Measurements from ENCODE around the gene CD38. TPM values are rescaled to one million over a fixed set of nuclear protein-coding genes. Genes with fewer than 3 reads are reported as not detected.

The CD38 gene
- total and polyA plus RNA-seq, 7 donors: 1.5 to 6.8 (median 3.7) TPM

- H3K27me3 ChIP-seq (ENCODE audit: insufficient read depth in 3 of 3, low read length in 2 of 3): no peaks in the 10 kb centered on the region
- intact Hi-C loops (cut with DNase I): loop anchor here in 1 of 2 donors (10.0 kb wide), 1 partner anchor 138 kb away; no protein-coding TSS in a partner anchor
Measured at GRCh38 chr4:15736514-15737050, 41.5 kb upstream of the CD38 start.

GRCh38 chr4:15737255-15737654, 40.9 kb upstream of the CD38 start:
- no peaks in the 10 kb centered on the region for H3K27me3 ChIP-seq (ENCODE audit: insufficient read depth in 3 of 3, low read length in 2 of 3)
- TF ChIP-seq CTCF (IDR thresholded peaks at IDR 0.05): no peak
- peaks cover under 1% of the 10 kb centered on the region for H3K9me3 ChIP-seq
- intact Hi-C loops (cut with DNase I): loop anchor here in 1 of 2 donors (10.0 kb wide), 1 partner anchor 138 kb away; no protein-coding TSS in a partner anchor
- H3K36me3 ChIP-seq (ENCODE audit: insufficient read depth in 1 of 2, low read depth in 1 of 2): no peaks in the 10 kb centered on the region
- H3K4me3 ChIP-seq: no peak overlapping the region
- DNase-seq: no peak
- ATAC-seq: no peak
- 56 to 73% (median 70%) methylated on average over 3 of the region's 3 CpGs for WGBS, 3 donors
- H3K27ac ChIP-seq: no peak overlapping the region
- H3K4me1 ChIP-seq: peaks cover 3% of the 10 kb centered on the region

More at GRCh38 chr4:15736514-15737050, 41.5 kb upstream of the CD38 start:
- Histone ChIP-seq H3K27ac (no peak overlapping the region), H3K4me3 (no peak overlapping the region), H3K36me3 (ENCODE audit: insufficient read depth in 1 of 2, low read depth in 1 of 2) (no peaks in the 10 kb centered on the region), H3K4me1 (peaks cover 3% of the 10 kb centered on the region), H3K9me3 (no peaks in the 10 kb centered on the region)
- TF ChIP-seq CTCF (IDR thresholded peaks at IDR 0.05): no peak
- no peak for DNase-seq
- 83 to 96% (median 96%) methylated on average over 4 of the region's 4 CpGs for WGBS, 3 donors
- no peak for ATAC-seq

- 42 to 72% (median 56%) methylated on average over 1 of the region's 1 CpG for WGBS, 3 donors
- intact Hi-C loops (cut with DNase I): loop anchor here in 1 of 2 donors (10.0 kb wide), 1 partner anchor 136 kb away; no protein-coding TSS in a partner anchor
- Histone ChIP-seq H3K4me1 (peaks cover 3% of the 10 kb centered on the region), H3K4me3 (no peak overlapping the region), H3K9me3 (peaks cover 7% of the 10 kb centered on the region), H3K27ac (no peak overlapping the region), H3K27me3 (ENCODE audit: insufficient read depth in 3 of 3, low read length in 2 of 3) (no peaks in the 10 kb centered on the region), H3K36me3 (ENCODE audit: insufficient read depth in 1 of 2, low read depth in 1 of 2) (no peaks in the 10 kb centered on the region)
- DNase-seq (no peak), ATAC-seq (no peak)
- TF ChIP-seq CTCF (IDR thresholded peaks at IDR 0.05): no peak
Measured at GRCh38 chr4:15738877-15739276, 39.3 kb upstream of the CD38 start.

- 70 to 80% (median 72%) methylated on average over 11 of the region's 11 CpGs for WGBS, 3 donors
- H3K27ac ChIP-seq: no peak overlapping the region
- H3K4me1 ChIP-seq: peaks cover 3% of the 10 kb centered on the region
- no peak for TF ChIP-seq CTCF (IDR thresholded peaks at IDR 0.05)
- H3K27me3 ChIP-seq (ENCODE audit: insufficient read depth in 3 of 3, low read length in 2 of 3): no peaks in the 10 kb centered on the region
- DNase-seq (no peak), ATAC-seq (no peak)
- H3K4me3 ChIP-seq: no peak overlapping the region
- intact Hi-C loops (cut with DNase I): loop anchor here in 1 of 2 donors (5.0 kb wide), 1 partner anchor 251 kb away; no protein-coding TSS in a partner anchor
- peaks cover 7% of the 10 kb centered on the region for H3K9me3 ChIP-seq
- no peaks in the 10 kb centered on the region for H3K36me3 ChIP-seq (ENCODE audit: insufficient read depth in 1 of 2, low read depth in 1 of 2)
Measured at GRCh38 chr4:15740764-15741404, 37.2 kb upstream of the CD38 start.
